ENCODE results near the gene TRABD2B. TPM values are rescaled to one million over a fixed set of nuclear protein-coding genes. Genes with fewer than 3 reads are reported as not detected.
A peak's percentile ranks its signal among the peaks of the same experiment; 100 is the strongest.

TRABD2B gene
- total RNA-seq, 2 donors from 2014 or later: 3.8 to 10.7 TPM

- peak overlapping the region in 1 of 2 donors; percentile 33 for H3K27ac ChIP-seq
These were observed 239.8 kb downstream of the TRABD2B start for GRCh38 chr1:47757226-47757975.

GRCh38 chr1:47756411-47756810 is 240.8 kb downstream of the TRABD2B start:
- Histone ChIP-seq H3K4me3 (no peak overlapping the region), H3K27ac (no peak overlapping the region), H3K9me3 (no peaks in the 10 kb centered on the region), H3K27me3 (replicated peaks; ENCODE audit: insufficient read depth) (no peaks in the 10 kb centered on the region), H3K4me1 (ENCODE audit: control insufficient read depth in 1 of 2, low read depth in 2 of 2) (peaks cover 19 to 56% of the 10 kb centered on the region in 2 donors), H3K36me3 (no peaks in the 10 kb centered on the region)
- no peak for DNase-seq (ENCODE audit: low spot score)
- ATAC-seq (ENCODE audit: insufficient number of reproducible peaks, low FRiP score, low read depth): no peak
- no peak for TF ChIP-seq CTCF (IDR thresholded peaks at IDR 0.05)

More at GRCh38 chr1:47757226-47757975, 239.8 kb downstream of the TRABD2B start:
- peaks cover 18 to 46% of the 10 kb centered on the region in 2 donors for H3K4me1 ChIP-seq (ENCODE audit: control insufficient read depth in 1 of 2, low read depth in 2 of 2)
- DNase-seq (ENCODE audit: low spot score): no peak
- no peak for TF ChIP-seq CTCF (IDR thresholded peaks at IDR 0.05)
- ATAC-seq (ENCODE audit: insufficient number of reproducible peaks, low FRiP score, low read depth): no peak
- no peaks in the 10 kb centered on the region for H3K9me3 ChIP-seq
- H3K27me3 ChIP-seq (replicated peaks; ENCODE audit: insufficient read depth): no peaks in the 10 kb centered on the region
- H3K36me3 ChIP-seq: no peaks in the 10 kb centered on the region
- no peak overlapping the region for H3K4me3 ChIP-seq

GRCh38 chr1:47756006-47756405 is 241.2 kb downstream of the TRABD2B start:
- H3K4me1 ChIP-seq (ENCODE audit: control insufficient read depth in 1 of 2, low read depth in 2 of 2): peaks cover 19 to 56% of the 10 kb centered on the region in 2 donors
- DNase-seq (ENCODE audit: low spot score) (no peak), ATAC-seq (ENCODE audit: insufficient number of reproducible peaks, low FRiP score, low read depth) (no peak)
- no peak for TF ChIP-seq CTCF (IDR thresholded peaks at IDR 0.05)
- no peaks in the 10 kb centered on the region for H3K36me3 ChIP-seq
- H3K4me3 ChIP-seq: no peak overlapping the region
- H3K27ac ChIP-seq: no peak overlapping the region
- no peaks in the 10 kb centered on the region for H3K9me3 ChIP-seq
- no peaks in the 10 kb centered on the region for H3K27me3 ChIP-seq (replicated peaks; ENCODE audit: insufficient read depth)

GRCh38 chr1:47755101-47755990 is 241.8 kb downstream of the TRABD2B start:
- Histone ChIP-seq H3K9me3 (no peaks in the 10 kb centered on the region), H3K36me3 (no peaks in the 10 kb centered on the region), H3K27me3 (replicated peaks; ENCODE audit: insufficient read depth) (no peaks in the 10 kb centered on the region), H3K4me1 (ENCODE audit: control insufficient read depth in 1 of 2, low read depth in 2 of 2) (peaks cover 19 to 49% of the 10 kb centered on the region in 2 donors), H3K27ac (no peak overlapping the region), H3K4me3 (no peak overlapping the region)
- ATAC-seq (ENCODE audit: insufficient number of reproducible peaks, low FRiP score, low read depth) (no peak), DNase-seq (ENCODE audit: low spot score) (no peak)
- TF ChIP-seq CTCF (IDR thresholded peaks at IDR 0.05): peak; percentile 22

GRCh38 chr1:47754221-47754620 is 243.0 kb downstream of the TRABD2B start:
- H3K4me3 ChIP-seq: no peak overlapping the region
- H3K9me3 ChIP-seq: no peaks in the 10 kb centered on the region
- no peak for ATAC-seq (ENCODE audit: insufficient number of reproducible peaks, low FRiP score, low read depth)
- no peak overlapping the region for H3K27ac ChIP-seq
- no peaks in the 10 kb centered on the region for H3K27me3 ChIP-seq (replicated peaks; ENCODE audit: insufficient read depth)
- peaks cover 15 to 38% of the 10 kb centered on the region in 2 donors for H3K4me1 ChIP-seq (ENCODE audit: control insufficient read depth in 1 of 2, low read depth in 2 of 2)
- no peak for TF ChIP-seq CTCF (IDR thresholded peaks at IDR 0.05)
- DNase-seq (ENCODE audit: low spot score): no peak
- no peaks in the 10 kb centered on the region for H3K36me3 ChIP-seq
